ENCODE results near the gene LRTM2. TPM values are rescaled to one million over a fixed set of nuclear protein-coding genes. Genes with fewer than 3 reads are reported as not detected.

The LRTM2 gene
- polyA plus RNA-seq, 1 donor from 2014 or later, result 2.4 TPM

DNA sequence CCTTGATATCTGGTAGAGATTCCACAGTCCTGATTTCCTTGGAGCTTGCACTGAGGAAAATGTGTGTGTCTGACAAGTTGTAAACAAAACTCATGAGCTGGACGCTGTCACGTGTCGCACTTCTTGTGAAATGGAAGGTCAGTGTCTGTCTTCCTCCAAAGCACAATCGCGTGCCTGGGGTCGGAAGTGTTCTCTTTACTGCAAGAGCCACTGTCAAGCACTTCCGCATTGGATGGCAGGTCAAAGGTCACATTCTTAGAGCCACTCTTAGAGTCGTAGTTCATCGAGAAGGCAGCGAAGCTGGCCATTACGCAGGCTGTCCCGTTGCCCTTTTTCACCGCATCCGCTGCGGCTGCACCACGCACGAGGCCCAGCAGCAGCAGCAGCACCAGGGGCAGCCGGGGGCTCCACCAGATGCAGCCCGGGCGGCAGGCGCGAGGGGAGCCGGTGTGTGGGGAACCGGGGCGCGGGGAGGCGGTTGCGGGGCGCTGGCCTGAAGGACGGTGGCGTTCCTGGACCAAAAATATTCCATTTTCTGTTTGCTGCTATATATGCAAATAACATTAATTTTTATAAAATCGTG is 45.0 kb downstream of the LRTM2 start:
- Histone ChIP-seq H3F3A (ENCODE audit: insufficient read depth, low read length, poor library complexity, severe bottlenecking) (no peaks in the 10 kb centered on the region), H4K20me1 (ENCODE audit: insufficient read depth) (no peaks in the 10 kb centered on the region), H3K4me2 (ENCODE audit: low read length) (no peak overlapping the region), H3K4me3 (ENCODE audit: low read length) (no peak overlapping the region), H3K9me2 (ENCODE audit: insufficient read depth, low read length) (no peaks in the 10 kb centered on the region), H3K79me2 (replicated peaks; ENCODE audit: insufficient read depth, low read length) (no peaks in the 10 kb centered on the region), H3K27me3 (ENCODE audit: insufficient read depth, low read depth, low read length) (no peaks in the 10 kb centered on the region), H3K36me3 (ENCODE audit: insufficient read depth, low read length) (no peaks in the 10 kb centered on the region), H2AFZ (ENCODE audit: low read depth, low read length) (no peak overlapping the region), H3K27ac (ENCODE audit: low read length) (no peak overlapping the region), H3K9me3 (ENCODE audit: low read length) (no peaks in the 10 kb centered on the region), H3K9ac (ENCODE audit: low read length) (no peak overlapping the region)
- TF ChIP-seq POLR2AphosphoS5 (IDR thresholded peaks at IDR 0.05), result no peak
- TF ChIP-seq, protein P1, sequence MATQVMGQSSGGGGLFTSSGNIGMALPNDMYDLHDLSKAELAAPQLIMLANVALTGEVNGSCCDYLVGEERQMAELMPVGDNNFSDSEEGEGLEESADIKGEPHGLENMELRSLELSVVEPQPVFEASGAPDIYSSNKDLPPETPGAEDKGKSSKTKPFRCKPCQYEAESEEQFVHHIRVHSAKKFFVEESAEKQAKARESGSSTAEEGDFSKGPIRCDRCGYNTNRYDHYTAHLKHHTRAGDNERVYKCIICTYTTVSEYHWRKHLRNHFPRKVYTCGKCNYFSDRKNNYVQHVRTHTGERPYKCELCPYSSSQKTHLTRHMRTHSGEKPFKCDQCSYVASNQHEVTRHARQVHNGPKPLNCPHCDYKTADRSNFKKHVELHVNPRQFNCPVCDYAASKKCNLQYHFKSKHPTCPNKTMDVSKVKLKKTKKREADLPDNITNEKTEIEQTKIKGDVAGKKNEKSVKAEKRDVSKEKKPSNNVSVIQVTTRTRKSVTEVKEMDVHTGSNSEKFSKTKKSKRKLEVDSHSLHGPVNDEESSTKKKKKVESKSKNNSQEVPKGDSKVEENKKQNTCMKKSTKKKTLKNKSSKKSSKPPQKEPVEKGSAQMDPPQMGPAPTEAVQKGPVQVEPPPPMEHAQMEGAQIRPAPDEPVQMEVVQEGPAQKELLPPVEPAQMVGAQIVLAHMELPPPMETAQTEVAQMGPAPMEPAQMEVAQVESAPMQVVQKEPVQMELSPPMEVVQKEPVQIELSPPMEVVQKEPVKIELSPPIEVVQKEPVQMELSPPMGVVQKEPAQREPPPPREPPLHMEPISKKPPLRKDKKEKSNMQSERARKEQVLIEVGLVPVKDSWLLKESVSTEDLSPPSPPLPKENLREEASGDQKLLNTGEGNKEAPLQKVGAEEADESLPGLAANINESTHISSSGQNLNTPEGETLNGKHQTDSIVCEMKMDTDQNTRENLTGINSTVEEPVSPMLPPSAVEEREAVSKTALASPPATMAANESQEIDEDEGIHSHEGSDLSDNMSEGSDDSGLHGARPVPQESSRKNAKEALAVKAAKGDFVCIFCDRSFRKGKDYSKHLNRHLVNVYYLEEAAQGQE (IDR thresholded peaks at IDR 0.05; ENCODE audit: borderline replicate concordance), result no peak
- no peak for TF ChIP-seq SMC3 (conservative IDR thresholded peaks at IDR 0.05; ENCODE audit: poor library complexity)
- no peak for TF ChIP-seq MXI1 (conservative IDR thresholded peaks at IDR 0.05; ENCODE audit: poor library complexity, severe bottlenecking)
- TF ChIP-seq EP300 (conservative IDR thresholded peaks at IDR 0.05; ENCODE audit: poor library complexity, severe bottlenecking), result no peak
- no peak for TF ChIP-seq TAF1 (IDR thresholded peaks at IDR 0.05; ENCODE audit: low read depth)
- TF ChIP-seq, protein P2, sequence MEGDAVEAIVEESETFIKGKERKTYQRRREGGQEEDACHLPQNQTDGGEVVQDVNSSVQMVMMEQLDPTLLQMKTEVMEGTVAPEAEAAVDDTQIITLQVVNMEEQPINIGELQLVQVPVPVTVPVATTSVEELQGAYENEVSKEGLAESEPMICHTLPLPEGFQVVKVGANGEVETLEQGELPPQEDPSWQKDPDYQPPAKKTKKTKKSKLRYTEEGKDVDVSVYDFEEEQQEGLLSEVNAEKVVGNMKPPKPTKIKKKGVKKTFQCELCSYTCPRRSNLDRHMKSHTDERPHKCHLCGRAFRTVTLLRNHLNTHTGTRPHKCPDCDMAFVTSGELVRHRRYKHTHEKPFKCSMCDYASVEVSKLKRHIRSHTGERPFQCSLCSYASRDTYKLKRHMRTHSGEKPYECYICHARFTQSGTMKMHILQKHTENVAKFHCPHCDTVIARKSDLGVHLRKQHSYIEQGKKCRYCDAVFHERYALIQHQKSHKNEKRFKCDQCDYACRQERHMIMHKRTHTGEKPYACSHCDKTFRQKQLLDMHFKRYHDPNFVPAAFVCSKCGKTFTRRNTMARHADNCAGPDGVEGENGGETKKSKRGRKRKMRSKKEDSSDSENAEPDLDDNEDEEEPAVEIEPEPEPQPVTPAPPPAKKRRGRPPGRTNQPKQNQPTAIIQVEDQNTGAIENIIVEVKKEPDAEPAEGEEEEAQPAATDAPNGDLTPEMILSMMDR (IDR thresholded peaks at IDR 0.05; ENCODE audit: poor library complexity, severe bottlenecking), result no peak

DNA sequence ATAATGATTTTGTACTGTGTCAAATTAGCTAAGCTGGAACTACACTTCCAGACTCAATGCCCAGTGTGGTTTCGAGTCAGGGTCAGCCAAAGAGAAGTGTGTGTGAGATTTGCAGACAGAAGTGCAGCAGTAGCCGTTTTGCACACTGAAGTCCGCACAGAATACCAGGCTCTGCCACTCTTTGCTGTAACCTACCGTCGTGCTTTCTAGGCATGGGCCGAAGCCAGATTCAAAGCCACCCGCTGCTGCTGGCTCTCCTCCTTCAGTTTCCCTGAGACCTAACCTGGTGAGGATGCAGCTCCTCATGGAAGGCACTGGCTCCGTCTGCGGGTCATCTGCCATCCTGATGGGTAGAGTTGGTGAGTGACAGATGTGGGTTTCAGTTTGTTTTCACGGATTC is 48.8 kb downstream of the LRTM2 start:
- H2AFZ ChIP-seq (ENCODE audit: low read depth, low read length), result no peak overlapping the region
- H4K20me1 ChIP-seq (ENCODE audit: insufficient read depth), result no peaks in the 10 kb centered on the region
- no peak overlapping the region for H3K4me3 ChIP-seq (ENCODE audit: low read length)
- no peaks in the 10 kb centered on the region for H3F3A ChIP-seq (ENCODE audit: insufficient read depth, low read length, poor library complexity, severe bottlenecking)
- H3K79me2 ChIP-seq (replicated peaks; ENCODE audit: insufficient read depth, low read length), result no peaks in the 10 kb centered on the region
- no peaks in the 10 kb centered on the region for H3K27me3 ChIP-seq (ENCODE audit: insufficient read depth, low read depth, low read length)
- no peak overlapping the region for H3K4me2 ChIP-seq (ENCODE audit: low read length)
- H3K9me2 ChIP-seq (ENCODE audit: insufficient read depth, low read length), result no peaks in the 10 kb centered on the region
- no peak overlapping the region for H3K27ac ChIP-seq (ENCODE audit: low read length)
- H3K36me3 ChIP-seq (ENCODE audit: insufficient read depth, low read length), result no peaks in the 10 kb centered on the region
- no peak for TF ChIP-seq MXI1 (conservative IDR thresholded peaks at IDR 0.05; ENCODE audit: poor library complexity, severe bottlenecking)
- no peaks in the 10 kb centered on the region for H3K9me3 ChIP-seq (ENCODE audit: low read length)
- no peak overlapping the region for H3K9ac ChIP-seq (ENCODE audit: low read length)

DNA sequence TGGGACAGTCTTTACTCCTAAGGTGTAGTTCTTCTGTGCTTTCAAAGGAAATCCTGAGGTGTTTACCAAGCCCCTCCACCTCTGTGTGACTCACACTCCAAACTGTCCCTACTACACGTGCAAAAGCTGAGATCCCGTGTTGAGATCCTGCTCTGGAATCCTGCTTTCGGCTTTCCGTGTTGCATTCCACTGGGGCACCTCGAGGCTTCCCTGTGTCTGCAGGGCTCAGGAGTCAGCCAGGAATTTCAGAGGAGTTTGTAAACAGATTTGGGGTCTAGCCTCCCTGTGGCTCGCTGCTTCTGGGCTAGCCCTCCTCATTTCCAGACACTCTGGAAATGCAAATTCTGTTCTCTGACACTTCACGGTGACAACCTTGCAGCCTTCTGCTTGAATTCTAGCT is 49.7 kb downstream of the LRTM2 start:
- H3K9me3 ChIP-seq (ENCODE audit: low read length), result no peaks in the 10 kb centered on the region
- H2AFZ ChIP-seq (ENCODE audit: low read depth, low read length), result no peak overlapping the region
- H3K9me2 ChIP-seq (ENCODE audit: insufficient read depth, low read length), result no peaks in the 10 kb centered on the region
- no peaks in the 10 kb centered on the region for H3K27me3 ChIP-seq (ENCODE audit: insufficient read depth, low read depth, low read length)
- no peak overlapping the region for H3K4me2 ChIP-seq (ENCODE audit: low read length)
- H3K36me3 ChIP-seq (ENCODE audit: insufficient read depth, low read length), result no peaks in the 10 kb centered on the region
- no peaks in the 10 kb centered on the region for H3F3A ChIP-seq (ENCODE audit: insufficient read depth, low read length, poor library complexity, severe bottlenecking)
- no peak overlapping the region for H3K4me3 ChIP-seq (ENCODE audit: low read length)
- H3K27ac ChIP-seq (ENCODE audit: low read length), result no peak overlapping the region
- H3K9ac ChIP-seq (ENCODE audit: low read length), result no peak overlapping the region
- no peaks in the 10 kb centered on the region for H3K79me2 ChIP-seq (replicated peaks; ENCODE audit: insufficient read depth, low read length)
- TF ChIP-seq, protein P1 (IDR thresholded peaks at IDR 0.05; ENCODE audit: borderline replicate concordance), result no peak
- TF ChIP-seq MXI1 (conservative IDR thresholded peaks at IDR 0.05; ENCODE audit: poor library complexity, severe bottlenecking), result no peak
- no peak for TF ChIP-seq TAF1 (IDR thresholded peaks at IDR 0.05; ENCODE audit: low read depth)
- TF ChIP-seq RAD21 (conservative IDR thresholded peaks at IDR 0.05), result no peak
- TF ChIP-seq EP300 (conservative IDR thresholded peaks at IDR 0.05; ENCODE audit: poor library complexity, severe bottlenecking), result no peak
- TF ChIP-seq SMC3 (conservative IDR thresholded peaks at IDR 0.05; ENCODE audit: poor library complexity), result no peak
- TF ChIP-seq POLR2AphosphoS5 (IDR thresholded peaks at IDR 0.05), result no peak
- no peak for TF ChIP-seq EZH2 (IDR thresholded peaks at IDR 0.05; ENCODE audit: borderline replicate concordance, insufficient read depth, low read length, poor library complexity, severe bottlenecking)
- TF ChIP-seq, protein P2 (IDR thresholded peaks at IDR 0.05; ENCODE audit: poor library complexity, severe bottlenecking), result no peak
- no peaks in the 10 kb centered on the region for H4K20me1 ChIP-seq (ENCODE audit: insufficient read depth)
